Neural cell (in vitro differentiated cells): ENCODE data around the gene PDHA2. TPM values are rescaled to one million over a fixed set of nuclear protein-coding genes. Genes with fewer than 3 reads are reported as not detected.

Experiments used
- H2AFZ ChIP-seq: fragments of 200-600, 300-800 bp; sonication (generic), shearing (Covaris generic); 2 replicates; pipeline ENCODE4 v1.6.0; 2014; ENCODE audit warnings: low read depth, mild to moderate bottlenecking, antibody characterized with exemption, low read length, moderate library complexity
- H3F3A ChIP-seq: fragments of 200-600 bp; shearing (Covaris generic); 2 replicates; pipeline ENCODE4 v1.6.1; 2016; ENCODE audit warnings: mild to moderate bottlenecking, moderate library complexity, mixed read lengths, antibody characterized with exemption, low read length; ENCODE audit not compliant: insufficient read depth, poor library complexity, severe bottlenecking
- H3K27ac ChIP-seq: fragments of 200-600, 300-800 bp; sonication (generic), shearing (Covaris generic); 2 replicates; pipeline ENCODE4 v1.5.1; 2014; ENCODE audit warnings: mild to moderate bottlenecking, low read length, moderate library complexity
- H3K27me3 ChIP-seq: fragments of 300-800, 200-600 bp; sonication (generic), shearing (Covaris generic); 2 replicates; pipeline ENCODE4 v1.6.0; 2014; ENCODE audit warnings: mild to moderate bottlenecking, low read depth, low read length, moderate library complexity; ENCODE audit not compliant: insufficient read depth
- H3K36me3 ChIP-seq: fragments of 300-800, 200-600 bp; sonication (generic), shearing (Covaris generic); 2 replicates; pipeline ENCODE4 v1.5.1; 2014; ENCODE audit warnings: mild to moderate bottlenecking, antibody characterized with exemption, low read length, moderate library complexity; ENCODE audit not compliant: insufficient read depth
- H3K4me2 ChIP-seq: fragments of 300-800, 200-600 bp; sonication (generic), shearing (Covaris generic); 2 replicates; pipeline ENCODE4 v1.6.0; 2014; ENCODE audit warnings: mild to moderate bottlenecking, low read length
- H3K4me3 ChIP-seq: fragments of 300-800, 200-600 bp; sonication (generic), shearing (Covaris generic); 2 replicates; pipeline ENCODE4 v1.5.1; 2014; ENCODE audit warnings: mild to moderate bottlenecking, low read length, moderate library complexity
- H3K79me2 ChIP-seq: fragments of 200-600 bp; shearing (Covaris generic); replicated peaks from 2 replicates; pipeline ENCODE4 v1.6.0; 2014; ENCODE audit warnings: mild to moderate bottlenecking, low read length, moderate library complexity; ENCODE audit not compliant: insufficient read depth
- H3K9ac ChIP-seq: fragments of 300-800, 200-600 bp; sonication (generic), shearing (Covaris generic); 2 replicates; pipeline ENCODE4 v1.6.1; 2016; ENCODE audit warnings: mild to moderate bottlenecking, low read length, mixed read lengths
- H3K9me2 ChIP-seq: fragments of 200-600 bp; shearing (Covaris generic); 2 replicates; pipeline ENCODE4 v1.6.1; 2016; ENCODE audit warnings: mild to moderate bottlenecking, low read length, mixed read lengths; ENCODE audit not compliant: insufficient read depth
- H3K9me3 ChIP-seq: fragments of 200-600, 300-800 bp; sonication (generic), shearing (Covaris generic); 2 replicates; pipeline ENCODE4 v1.6.1; 2016; ENCODE audit warnings: mild to moderate bottlenecking, mixed run types, low read length, moderate library complexity, mixed read lengths
- H4K20me1 ChIP-seq: fragments of 200-600 bp; shearing (Covaris generic); 2 replicates; pipeline ENCODE4 v1.6.1; 2016; ENCODE audit warnings: mild to moderate bottlenecking, mixed run types; ENCODE audit not compliant: insufficient read depth
- CTCF ChIP-seq: fragments of 450-650 bp; IDR thresholded peaks from 2 replicates; pipeline ENCODE4 v1.5.1; 2014; ENCODE audit warnings: antibody characterized with exemption, mild to moderate bottlenecking, moderate library complexity; ENCODE audit not compliant: poor library complexity, severe bottlenecking
- EP300 ChIP-seq: fragments of 450-650 bp; conservative IDR thresholded peaks from 2 replicates; pipeline ENCODE4 v1.6.1; 2014; ENCODE audit warnings: antibody characterized with exemption, mild to moderate bottlenecking, moderate library complexity; ENCODE audit not compliant: poor library complexity, severe bottlenecking
- EZH2 ChIP-seq: fragments of 200-600, 300-800 bp; shearing (Covaris generic), sonication (generic); IDR thresholded peaks from 2 replicates; pipeline ENCODE4 v1.6.1; 2014; ENCODE audit warnings: antibody characterized with exemption, low read length, borderline replicate concordance, mild to moderate bottlenecking; ENCODE audit not compliant: insufficient read depth, poor library complexity, severe bottlenecking
- MXI1 ChIP-seq: fragments of 450-650 bp; conservative IDR thresholded peaks from 2 replicates; pipeline ENCODE4 v1.6.1; 2014; ENCODE audit warnings: antibody characterized with exemption, mild to moderate bottlenecking; ENCODE audit not compliant: poor library complexity, severe bottlenecking
- POLR2AphosphoS5 ChIP-seq: IDR thresholded peaks from 2 replicates; pipeline ENCODE4 v1.6.1; 2012
- RAD21 ChIP-seq: fragments of 450-650 bp; conservative IDR thresholded peaks from 2 replicates; pipeline ENCODE4 v1.6.1; 2014; ENCODE audit warnings: antibody characterized with exemption, mild to moderate bottlenecking, moderate library complexity
- REST ChIP-seq: IDR thresholded peaks from 2 replicates; pipeline ENCODE4 v1.6.1; 2012; ENCODE audit warnings: borderline replicate concordance
- SMC3 ChIP-seq: fragments of 450-650 bp; conservative IDR thresholded peaks from 2 replicates; pipeline ENCODE4 v1.6.1; 2014; ENCODE audit warnings: antibody characterized with exemption, mild to moderate bottlenecking, moderate library complexity; ENCODE audit not compliant: poor library complexity
- TAF1 ChIP-seq: IDR thresholded peaks from 2 replicates; pipeline ENCODE4 v1.6.1; 2012; ENCODE audit warnings: low read depth
- polyA plus RNA-seq: library from polyadenylated mRNA; depleted of rRNA; stranded (reverse); fragments of >200 nt; gene quantifications from 2 replicates; pipeline ENCODE4 v1.2.3, GENCODE V29; 2014

Gene PDHA2
- polyA plus RNA-seq, 1 donor from 2014 or later = not detected

- Histone ChIP-seq H3K27ac (no peak overlapping the region), H3F3A (no peaks in the 10 kb centered on the region), H3K9ac (no peak overlapping the region), H4K20me1 (no peaks in the 10 kb centered on the region), H3K9me2 (no peaks in the 10 kb centered on the region), H3K4me3 (no peak overlapping the region), H3K79me2 (no peaks in the 10 kb centered on the region), H3K9me3 (no peaks in the 10 kb centered on the region), H3K4me2 (no peak overlapping the region), H3K27me3 (no peaks in the 10 kb centered on the region), H3K36me3 (no peaks in the 10 kb centered on the region), H2AFZ (no peak overlapping the region)
- TF ChIP-seq POLR2AphosphoS5 (no peak), SMC3 (no peak)
Observed at GRCh38 chr4:95798727-95799126, 41.2 kb upstream of the PDHA2 start.

GRCh38 chr4:95821867-95822266 is 18.0 kb upstream of the PDHA2 start:
- no peaks in the 10 kb centered on the region for H3K9me2 ChIP-seq
- H3K4me2 ChIP-seq = no peak overlapping the region
- H3K9ac ChIP-seq = no peak overlapping the region
- no peaks in the 10 kb centered on the region for H3F3A ChIP-seq
- H3K27me3 ChIP-seq = no peaks in the 10 kb centered on the region
- no peak overlapping the region for H3K4me3 ChIP-seq
- peak; percentile 35 for TF ChIP-seq CTCF
- peak; percentile 48 for TF ChIP-seq RAD21
- TF ChIP-seq SMC3 = peak; percentile 33
- no peak for TF ChIP-seq REST
- no peaks in the 10 kb centered on the region for H4K20me1 ChIP-seq
- H2AFZ ChIP-seq = no peak overlapping the region
- no peaks in the 10 kb centered on the region for H3K36me3 ChIP-seq
- H3K79me2 ChIP-seq = no peaks in the 10 kb centered on the region
- no peak overlapping the region for H3K27ac ChIP-seq
- no peaks in the 10 kb centered on the region for H3K9me3 ChIP-seq

- no peaks in the 10 kb centered on the region for H3K79me2 ChIP-seq
- no peak overlapping the region for H2AFZ ChIP-seq
Observed at GRCh38 chr4:95825546-95825945, 14.3 kb upstream of the PDHA2 start.

More at GRCh38 chr4:95825546-95825945, 14.3 kb upstream of the PDHA2 start:
- no peak overlapping the region for H3K4me3 ChIP-seq
- no peak overlapping the region for H3K9ac ChIP-seq
- H3K9me2 ChIP-seq = no peaks in the 10 kb centered on the region
- no peaks in the 10 kb centered on the region for H3K9me3 ChIP-seq
- H3K4me2 ChIP-seq = no peak overlapping the region
- no peak overlapping the region for H3K27ac ChIP-seq
- no peaks in the 10 kb centered on the region for H4K20me1 ChIP-seq
- no peaks in the 10 kb centered on the region for H3K27me3 ChIP-seq
- TF ChIP-seq EZH2 (no peak), TAF1 (no peak), REST (no peak), CTCF (no peak), POLR2AphosphoS5 (no peak), MXI1 (no peak), RAD21 (no peak), SMC3 (no peak), EP300 (no peak)
- no peaks in the 10 kb centered on the region for H3K36me3 ChIP-seq
- H3F3A ChIP-seq = no peaks in the 10 kb centered on the region
